ENCODE results near the gene ARFRP1. TPM values are rescaled to one million over a fixed set of nuclear protein-coding genes. Genes with fewer than 3 reads are reported as not detected.

ARFRP1 gene
- total RNA-seq, 4 donors from 2014 or later, result 26.9 to 35.1 (median 27.8) TPM

- Histone ChIP-seq H3K4me3 (no peak overlapping the region), H3K27ac (no peak overlapping the region), H3K9me3 (no peaks in the 10 kb centered on the region), H3K4me1 (peaks cover 7 to 11% of the 10 kb centered on the region in 2 donors), H3K36me3 (peaks cover 0 to 39% of the 10 kb centered on the region in 2 donors), H3K27me3 (no peaks in the 10 kb centered on the region)
- TF ChIP-seq CTCF (IDR thresholded peaks at IDR 0.05 in 4 of 5, conservative IDR thresholded peaks at IDR 0.05 in 1 of 5), result no peak
- TF ChIP-seq POLR2A (IDR thresholded peaks at IDR 0.05), result no peak
- in situ Hi-C loops (cut with MboI; ENCODE audit: low sequenced_read_pairs in 4 of 4), result no loop called here
- intact Hi-C loops (cut with DNase I; ENCODE audit: low total_unique reads), result no loop called here
- ATAC-seq (no peak), DNase-seq (no peak)
Observed at GRCh38 chr20:63663332-63664066, 44.3 kb downstream of the ARFRP1 start.

- no peak for ATAC-seq
- TF ChIP-seq CTCF (IDR thresholded peaks at IDR 0.05 in 4 of 5, conservative IDR thresholded peaks at IDR 0.05 in 1 of 5), result no peak
- TF ChIP-seq POLR2A (IDR thresholded peaks at IDR 0.05), result no peak
- in situ Hi-C loops (cut with MboI; ENCODE audit: low sequenced_read_pairs in 4 of 4), result no loop called here
- Histone ChIP-seq H3K36me3 (peaks cover 0 to 32% of the 10 kb centered on the region in 2 donors), H3K27ac (no peak overlapping the region), H3K4me1 (peaks cover 7 to 12% of the 10 kb centered on the region in 2 donors), H3K9me3 (no peaks in the 10 kb centered on the region), H3K4me3 (no peak overlapping the region), H3K27me3 (no peaks in the 10 kb centered on the region)
- no peak for DNase-seq
- intact Hi-C loops (cut with DNase I; ENCODE audit: low total_unique reads), result no loop called here
Observed at GRCh38 chr20:63662813-63663189, 45.0 kb downstream of the ARFRP1 start.

GRCh38 chr20:63661959-63662812 is 45.6 kb downstream of the ARFRP1 start:
- peaks cover 0 to 26% of the 10 kb centered on the region in 2 donors for H3K36me3 ChIP-seq
- H3K4me1 ChIP-seq, result peaks cover 12 to 18% of the 10 kb centered on the region in 2 donors
- TF ChIP-seq POLR2A (IDR thresholded peaks at IDR 0.05), result no peak
- no peak for TF ChIP-seq CTCF (IDR thresholded peaks at IDR 0.05 in 4 of 5, conservative IDR thresholded peaks at IDR 0.05 in 1 of 5)
- intact Hi-C loops (cut with DNase I; ENCODE audit: low total_unique reads) (no loop called here), in situ Hi-C loops (cut with MboI; ENCODE audit: low sequenced_read_pairs in 4 of 4) (no loop called here)
- no peak overlapping the region for H3K27ac ChIP-seq
- ATAC-seq, result no peak
- H3K27me3 ChIP-seq, result no peaks in the 10 kb centered on the region
- no peak overlapping the region for H3K4me3 ChIP-seq
- H3K9me3 ChIP-seq, result no peaks in the 10 kb centered on the region
- DNase-seq, result no peak

GRCh38 chr20:63661108-63661507 is 46.7 kb downstream of the ARFRP1 start:
- no peak for TF ChIP-seq CTCF (IDR thresholded peaks at IDR 0.05 in 4 of 5, conservative IDR thresholded peaks at IDR 0.05 in 1 of 5)
- TF ChIP-seq POLR2A (IDR thresholded peaks at IDR 0.05), result no peak
- DNase-seq, result no peak
- Histone ChIP-seq H3K9me3 (no peaks in the 10 kb centered on the region), H3K27ac (no peak overlapping the region), H3K4me1 (peaks cover 18 to 22% of the 10 kb centered on the region in 2 donors), H3K4me3 (no peak overlapping the region), H3K27me3 (no peaks in the 10 kb centered on the region), H3K36me3 (peaks cover 0 to 22% of the 10 kb centered on the region in 2 donors)
- no peak for ATAC-seq
- intact Hi-C loops (cut with DNase I; ENCODE audit: low total_unique reads), result no loop called here
- in situ Hi-C loops (cut with MboI; ENCODE audit: low sequenced_read_pairs in 4 of 4), result no loop called here

Measured in gastrocnemius medialis (tissue), 4 donors.